GM21619 (cell line): ENCODE data around the gene S100B.

Source experiments
- ATAC-seq: cut with Tn5 transposase; IDR thresholded peaks from one replicate; pipeline ENCODE4 v1.9.1; 2021; ENCODE audit not compliant: unreplicated experiment

The S100B gene

GRCh38 chr21:46628868-46629267 is 24.0 kb upstream of the S100B start:
- ATAC-seq, result no peak

- ATAC-seq, result no peak
These were observed 22.8 kb upstream of the S100B start for GRCh38 chr21:46627726-46628125.

DNA sequence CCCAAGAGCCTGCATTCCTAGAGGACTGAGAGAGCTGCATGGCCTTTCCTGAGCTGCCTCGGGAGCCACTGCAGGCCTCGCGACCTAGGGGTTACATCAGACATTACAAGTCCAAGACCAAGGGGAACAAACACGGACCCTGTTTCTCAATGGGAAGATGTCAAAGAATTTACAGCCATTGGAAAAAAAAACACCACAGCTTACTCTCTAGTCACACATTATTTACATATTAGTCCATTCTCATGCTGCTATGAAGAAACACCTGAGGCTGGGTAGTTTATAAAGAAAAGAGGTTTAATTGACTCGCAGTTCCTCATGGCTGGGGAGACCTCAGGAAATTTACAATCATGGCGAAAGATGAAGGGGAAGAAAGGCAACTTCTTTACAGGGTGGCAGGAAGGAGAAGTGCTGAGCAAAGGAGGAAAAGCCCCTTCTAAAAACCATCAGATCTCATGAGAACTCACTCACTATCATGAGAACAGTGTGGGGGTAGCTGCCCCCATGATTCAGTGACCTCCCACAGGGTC is 22.2 kb upstream of the S100B start:
- ATAC-seq, result no peak

DNA sequence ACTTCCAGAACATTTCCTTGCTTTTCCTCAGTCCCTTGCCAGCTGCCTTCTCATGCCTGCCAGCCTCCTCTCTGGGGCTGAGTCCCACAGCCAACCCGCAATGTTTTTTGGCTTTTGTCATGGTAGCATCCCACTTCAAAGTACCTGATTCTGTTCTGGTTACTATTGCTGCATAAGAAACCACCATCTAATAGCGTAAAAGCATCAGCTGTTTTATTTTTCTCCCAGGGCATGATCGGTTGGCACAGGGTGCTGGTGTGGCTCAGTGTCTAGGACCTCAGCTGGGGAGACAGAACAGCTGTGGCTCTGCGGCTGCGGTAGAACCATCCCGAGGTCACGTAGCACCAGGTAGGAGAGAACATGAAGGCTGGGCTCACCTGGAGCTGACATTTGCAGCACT is 21.7 kb upstream of the S100B start:
- ATAC-seq, result no peak

- ATAC-seq, result no peak
These were observed 20.9 kb upstream of the S100B start for GRCh38 chr21:46625759-46626158.

DNA sequence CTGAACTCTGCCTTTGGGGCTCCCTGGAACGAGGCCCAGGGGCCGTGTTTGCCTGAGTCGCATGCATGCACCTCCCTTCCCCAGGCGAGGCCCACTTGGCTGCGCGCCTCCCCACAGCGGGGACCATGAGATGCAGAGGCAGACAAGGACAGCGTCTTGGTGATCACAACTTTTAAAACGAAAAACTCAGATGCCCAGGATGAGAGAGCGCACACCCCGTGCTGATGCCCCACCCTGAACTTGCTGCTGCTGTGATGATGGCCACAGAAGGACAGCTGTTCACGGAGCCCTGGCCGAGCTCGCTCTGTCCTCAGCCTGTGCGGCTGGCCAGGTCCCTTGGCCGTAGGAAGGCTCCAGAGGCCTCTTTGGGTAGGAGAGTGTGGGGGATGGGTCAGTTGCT is 19.2 kb upstream of the S100B start:
- ATAC-seq, result no peak

DNA sequence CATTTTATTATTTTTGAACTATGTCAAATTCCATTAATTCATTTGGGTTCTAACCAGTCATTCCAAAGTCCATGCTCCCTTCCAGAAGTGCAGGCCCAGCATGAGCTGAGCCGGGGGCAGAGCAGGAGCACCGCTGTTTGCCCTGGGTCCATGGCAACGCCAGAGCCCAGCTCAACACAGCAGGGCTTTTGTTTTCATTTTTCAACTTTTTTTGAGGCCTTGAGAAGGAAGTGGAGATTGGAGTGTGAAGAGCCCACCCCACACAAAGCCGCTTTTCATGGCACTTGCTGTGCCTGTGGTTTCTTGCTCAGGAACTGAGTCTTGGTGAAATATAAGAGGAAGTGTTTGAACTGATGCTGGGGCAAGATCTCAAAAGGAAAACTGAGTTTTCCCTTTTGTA is 17.3 kb upstream of the S100B start:
- ATAC-seq, result no peak

DNA sequence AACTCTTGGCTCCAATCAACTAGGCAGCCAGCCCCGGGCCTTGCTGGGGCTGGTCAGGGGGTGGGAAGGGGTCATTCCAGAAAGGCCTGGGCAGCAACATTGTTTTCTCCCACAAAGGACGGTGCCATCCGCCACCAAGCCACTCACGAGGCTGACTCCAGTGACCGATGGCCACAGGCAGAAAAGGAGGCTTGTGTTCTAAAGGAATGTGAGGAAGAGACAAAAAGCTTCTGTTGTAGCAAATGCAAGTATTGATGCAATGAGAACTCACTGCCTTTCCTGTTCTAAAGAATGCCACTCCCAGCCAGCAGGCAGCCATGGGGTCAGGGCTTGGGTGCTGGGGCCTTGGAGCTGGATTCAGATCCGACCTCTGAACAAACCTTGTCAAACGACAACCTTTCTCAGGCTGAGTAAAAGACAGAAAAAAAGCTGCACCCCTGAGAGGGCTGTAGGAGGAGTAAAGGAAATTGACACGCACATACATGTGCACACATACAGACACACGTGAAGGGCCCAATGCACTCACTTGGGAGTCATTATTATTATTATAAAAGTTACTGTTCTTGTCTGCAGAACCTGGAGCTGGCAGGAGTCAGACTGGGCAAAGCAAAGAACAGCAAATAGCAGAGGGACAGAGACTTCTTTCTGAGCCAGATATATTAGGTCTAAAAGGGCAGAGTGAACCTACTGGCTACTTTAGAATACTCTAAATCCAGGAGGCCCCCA is 16.7 kb upstream of the S100B start:
- no peak for ATAC-seq

DNA sequence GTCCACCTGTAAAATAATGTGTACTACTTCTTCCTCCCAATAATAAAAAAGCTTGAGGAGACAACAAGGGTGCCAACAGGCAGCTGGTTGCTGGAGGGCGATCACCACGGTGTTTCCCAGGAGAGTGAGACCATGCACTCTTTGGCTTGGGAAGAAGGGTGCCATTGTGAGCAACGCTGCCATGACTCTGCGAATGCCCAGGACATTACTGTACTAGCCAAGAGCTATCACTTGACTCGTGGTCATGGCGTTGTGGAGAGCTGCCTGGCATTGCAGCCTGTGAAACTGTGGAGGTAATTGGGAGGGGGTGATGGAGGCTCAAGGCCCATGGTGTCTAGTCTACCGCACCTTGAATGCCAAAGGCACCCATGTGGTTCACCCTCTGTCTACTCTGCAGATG is 16.0 kb upstream of the S100B start:
- no peak for ATAC-seq

DNA sequence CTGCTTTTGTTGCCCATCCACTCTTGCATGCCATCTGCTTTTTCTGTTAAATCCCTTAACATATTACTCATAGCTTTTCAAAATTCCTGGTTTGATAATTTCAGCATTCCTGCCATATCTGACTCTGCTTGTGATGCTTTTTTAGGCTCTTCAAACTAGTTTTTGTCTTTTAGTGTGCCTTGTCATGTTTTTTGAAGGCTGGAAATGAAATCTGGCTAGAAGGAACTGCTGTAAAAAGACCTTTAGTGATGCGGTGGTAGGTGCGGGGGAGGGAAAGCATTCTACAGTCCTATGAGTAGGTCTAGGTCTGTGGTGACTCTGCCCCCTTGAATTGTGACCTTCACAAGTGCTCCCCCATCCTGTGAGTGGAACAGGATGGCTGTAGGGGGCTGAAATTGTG is 15.0 kb upstream of the S100B start:
- no peak for ATAC-seq

- no peak for ATAC-seq
These were observed 14.0 kb upstream of the S100B start for GRCh38 chr21:46618738-46619379.

DNA sequence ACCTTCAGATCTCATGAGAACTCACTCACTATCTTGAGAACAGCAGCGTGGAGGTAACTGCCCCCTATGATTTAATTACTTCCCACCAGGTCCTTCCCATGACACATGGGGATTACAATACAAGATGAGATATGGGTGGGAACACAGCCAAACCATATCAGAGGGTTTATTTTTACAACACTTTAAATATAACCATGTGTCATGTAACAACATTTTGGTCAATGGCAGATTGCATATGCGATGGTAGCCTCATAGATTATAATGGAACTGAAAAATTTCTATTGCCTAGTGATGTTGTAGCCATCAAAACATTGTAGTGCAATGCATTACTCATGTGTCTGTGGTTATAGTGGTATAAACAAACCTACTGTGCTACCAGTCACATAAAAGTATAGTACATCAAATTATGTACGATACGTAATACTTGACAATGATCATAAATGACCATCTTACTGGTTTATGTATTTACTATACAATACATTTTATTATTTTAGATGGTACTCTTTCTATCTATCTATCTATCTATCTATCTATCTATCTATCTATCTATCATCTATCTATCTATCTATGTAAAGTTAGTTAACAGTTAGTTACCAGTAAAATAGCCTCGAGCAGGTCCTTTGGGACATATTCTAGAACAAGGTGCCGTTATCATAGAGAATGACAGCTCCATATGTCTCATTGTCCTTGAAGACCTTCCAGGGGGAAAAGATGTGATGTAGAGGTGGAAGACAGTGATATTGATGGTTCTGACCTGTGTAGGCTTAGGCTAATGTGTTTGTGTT is 12.6 kb upstream of the S100B start:
- ATAC-seq, result no peak

DNA sequence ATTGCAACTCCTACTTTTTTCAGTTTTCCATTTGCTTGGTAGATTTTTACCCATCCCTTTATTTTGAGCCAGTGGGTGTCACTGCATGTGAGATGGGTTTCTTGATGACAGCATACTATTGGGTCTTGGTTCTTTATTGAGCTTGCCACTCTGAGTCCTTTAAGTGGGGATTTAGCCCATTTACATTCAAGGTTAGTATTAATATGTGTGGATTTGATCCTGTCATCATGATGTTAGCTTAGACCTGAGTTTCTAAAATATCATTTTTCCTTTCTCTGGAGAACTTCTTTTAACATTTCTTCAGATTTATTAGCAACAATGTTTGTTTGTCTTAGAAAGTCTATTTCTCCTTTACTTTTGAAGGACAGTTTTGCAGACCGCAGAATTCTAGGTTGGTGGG is 11.8 kb upstream of the S100B start:
- ATAC-seq, result no peak

DNA sequence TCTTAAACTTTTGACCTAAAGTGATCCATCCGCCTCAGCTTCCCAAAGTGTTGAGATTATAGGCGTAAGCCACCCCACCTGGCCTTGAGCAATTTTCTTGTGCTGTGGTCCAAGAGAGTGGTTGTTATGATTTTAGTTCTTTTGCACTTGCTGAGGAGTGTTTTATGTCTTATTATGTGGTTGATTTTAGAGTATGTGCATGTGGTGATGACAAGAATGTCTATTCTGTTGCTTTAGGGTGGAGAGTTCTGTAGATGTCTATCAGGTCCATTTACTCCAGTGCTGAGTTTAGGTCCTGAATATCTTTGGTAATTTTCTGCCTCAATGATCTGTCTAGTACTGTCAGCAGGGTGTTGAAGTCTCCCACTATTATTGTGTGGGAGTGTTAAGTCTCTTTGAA is 11.2 kb upstream of the S100B start:
- no peak for ATAC-seq

DNA sequence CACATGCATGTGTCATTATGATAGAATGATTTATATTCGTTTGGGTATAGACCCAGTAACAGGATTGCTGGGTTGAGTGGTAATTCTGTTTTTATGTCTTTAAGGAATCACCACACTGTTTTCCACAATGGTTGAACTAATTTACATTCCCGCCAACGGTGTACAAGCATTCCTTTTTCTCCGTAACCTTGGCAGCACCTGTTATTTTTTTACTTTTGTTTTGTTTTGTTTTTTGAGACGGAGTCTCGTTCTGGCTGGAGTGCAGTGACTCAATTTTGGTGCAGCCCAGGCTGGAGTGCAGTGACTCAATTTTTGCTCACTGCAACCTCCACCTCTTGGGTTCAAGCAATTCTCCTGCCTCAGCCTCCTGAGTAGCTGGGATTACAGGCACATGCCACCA is 8.5 kb upstream of the S100B start:
- no peak for ATAC-seq

GRCh38 chr21:46610018-46610701 is 5.3 kb upstream of the S100B start:
- no peak for ATAC-seq

GRCh38 chr21:46608672-46609111 is 3.8 kb upstream of the S100B start:
- ATAC-seq, result peak; percentile 50

- no peak for ATAC-seq
These were observed 2.8 kb upstream of the S100B start for GRCh38 chr21:46607636-46608035.

DNA sequence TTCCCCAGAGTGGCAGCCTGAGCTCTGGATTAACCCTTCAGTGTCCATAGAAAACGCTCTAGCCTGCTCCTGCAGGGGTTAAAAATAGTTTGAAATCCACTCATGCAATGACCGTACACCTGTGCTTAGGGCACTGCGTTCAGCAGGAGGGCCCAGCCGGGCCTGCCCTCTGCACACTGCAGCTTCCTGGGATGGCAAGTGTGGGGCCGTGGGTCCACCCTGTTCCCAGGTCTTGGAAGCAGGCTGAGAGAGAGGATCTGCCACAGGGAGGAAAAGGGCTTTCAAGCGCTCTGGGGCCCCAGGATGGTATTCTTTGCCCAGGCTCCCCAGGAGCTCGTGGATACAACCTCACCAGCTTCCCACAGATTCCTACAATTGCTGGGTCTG is 1.5 kb upstream of the S100B start:
- ATAC-seq, result no peak

- no peak for ATAC-seq
These were observed 1.0 kb upstream of the S100B start for GRCh38 chr21:46605767-46606426.
